DMS 273 (cell line): ENCODE data around the gene PKD1L1.
A peak's percentile ranks its signal among the peaks of the same experiment; 100 is the strongest.

Experiments
- DNase-seq: peaks from one replicate; lab custom pipeline; 2025; ENCODE audit not compliant: unreplicated experiment; lab: John Stamatoyannopoulos, UW

PKD1L1 gene

DNA sequence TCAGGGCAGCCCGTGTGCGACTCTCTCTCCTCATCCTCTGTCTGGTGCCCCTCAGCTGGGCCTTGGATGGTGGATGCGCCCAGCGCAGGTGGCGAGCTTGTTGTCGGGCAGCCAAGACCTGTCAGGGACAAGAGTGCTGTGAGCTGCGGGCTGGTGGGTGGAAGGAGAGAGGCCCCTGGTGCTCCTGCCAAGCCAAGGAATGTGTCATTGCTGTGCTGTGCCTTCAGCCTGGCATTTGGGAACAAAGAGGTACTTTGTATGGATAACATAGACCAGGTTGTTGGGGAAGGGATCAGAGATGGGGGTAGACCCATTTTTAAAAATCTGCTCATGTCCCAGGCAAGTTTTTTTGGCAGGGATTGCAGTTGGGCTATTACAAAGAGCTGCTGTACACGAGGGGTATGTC, 120.9 kb downstream of the PKD1L1 start:
- no peak for DNase-seq

DNA sequence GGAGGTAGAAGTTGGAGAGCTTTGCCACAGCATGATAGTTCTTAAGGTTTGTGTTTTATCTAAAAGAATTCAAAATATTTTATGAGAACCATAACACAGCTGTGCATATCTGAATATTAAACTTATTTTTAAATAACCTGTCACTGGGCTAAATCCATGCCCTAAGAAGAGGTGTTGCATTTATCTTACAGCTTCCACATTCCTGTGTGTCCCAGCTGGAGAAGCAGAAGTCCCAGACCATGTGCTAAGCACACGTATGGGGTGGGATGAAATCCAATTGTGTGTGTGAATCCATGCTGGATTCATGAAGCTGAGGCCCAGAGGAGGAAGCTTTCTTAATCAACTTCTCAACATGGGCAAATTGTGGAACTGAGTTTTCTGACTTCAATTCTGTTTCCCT, 121.5 kb downstream of the PKD1L1 start:
- DNase-seq = no peak

DNA sequence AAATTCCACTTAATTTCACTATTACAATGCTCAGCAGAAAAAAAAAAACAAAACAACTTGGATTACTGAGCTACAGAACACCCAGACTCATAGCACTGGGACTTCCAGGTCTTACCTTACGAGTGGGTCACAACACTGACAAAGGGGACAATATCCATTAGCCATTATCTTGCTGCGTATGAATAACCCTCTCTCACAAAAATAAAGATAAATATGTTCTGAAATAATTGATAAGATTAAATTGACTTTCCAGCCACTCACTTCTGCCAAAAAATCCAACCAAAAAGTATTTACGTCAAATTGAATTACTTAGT, 128.7 kb downstream of the PKD1L1 start:
- no peak for DNase-seq

DNA sequence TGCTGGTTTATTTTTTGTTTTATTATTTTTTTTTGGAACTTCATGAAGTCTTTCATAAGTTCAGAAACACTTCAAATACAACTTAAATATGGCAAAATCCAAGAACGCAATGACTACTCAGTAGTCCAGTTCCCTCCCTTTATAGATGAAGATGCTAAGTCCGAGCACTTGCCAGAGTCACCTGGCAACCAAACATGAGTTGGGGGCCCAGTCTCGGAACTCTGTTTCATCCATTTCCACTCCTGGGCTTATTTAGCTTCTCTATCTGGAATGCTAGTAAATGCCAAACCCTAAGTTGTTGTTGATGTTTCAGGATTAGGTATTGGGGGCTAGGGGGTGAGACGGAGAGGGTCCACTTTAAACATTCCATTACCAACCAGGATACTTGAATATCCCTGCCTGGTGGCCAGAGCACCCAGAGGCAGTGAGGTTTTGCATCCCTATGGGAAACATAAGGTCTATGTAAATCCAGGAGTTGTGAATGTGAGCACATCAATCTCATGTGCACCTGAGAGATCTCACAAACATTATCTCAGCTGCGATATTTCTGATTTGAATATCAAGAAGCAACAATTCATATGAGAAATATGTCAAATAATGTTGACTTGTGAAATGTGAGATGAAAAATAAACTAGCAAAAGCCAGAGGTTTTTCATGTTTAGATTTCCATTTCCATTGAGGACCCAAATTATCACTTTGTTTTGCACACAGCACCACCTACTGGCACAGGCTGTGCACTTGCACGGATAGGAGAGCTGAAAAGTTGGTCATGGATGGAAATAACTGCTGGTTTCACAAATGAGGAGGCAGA, 129.3 kb downstream of the PKD1L1 start:
- DNase-seq = peak; percentile 84

DNA sequence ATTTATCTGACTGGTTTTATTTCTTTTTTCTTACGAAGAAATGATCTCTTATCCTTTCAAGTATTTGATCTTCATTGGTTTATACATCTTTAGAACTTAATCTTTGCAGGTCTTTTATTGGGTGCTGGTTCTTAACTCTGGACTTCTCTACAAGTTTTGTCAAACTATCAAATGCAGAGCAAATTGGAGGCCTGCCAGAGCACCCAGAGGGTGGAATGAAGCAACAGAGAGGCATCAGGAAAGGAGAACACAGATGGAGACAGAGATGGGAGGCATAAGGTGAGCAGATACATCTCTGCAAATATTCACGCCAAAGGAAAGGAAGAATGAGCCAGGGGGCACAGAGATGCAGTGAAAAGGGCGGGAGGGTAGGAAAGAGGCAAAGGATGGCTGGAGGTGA, 130.3 kb downstream of the PKD1L1 start:
- no peak for DNase-seq

DNA sequence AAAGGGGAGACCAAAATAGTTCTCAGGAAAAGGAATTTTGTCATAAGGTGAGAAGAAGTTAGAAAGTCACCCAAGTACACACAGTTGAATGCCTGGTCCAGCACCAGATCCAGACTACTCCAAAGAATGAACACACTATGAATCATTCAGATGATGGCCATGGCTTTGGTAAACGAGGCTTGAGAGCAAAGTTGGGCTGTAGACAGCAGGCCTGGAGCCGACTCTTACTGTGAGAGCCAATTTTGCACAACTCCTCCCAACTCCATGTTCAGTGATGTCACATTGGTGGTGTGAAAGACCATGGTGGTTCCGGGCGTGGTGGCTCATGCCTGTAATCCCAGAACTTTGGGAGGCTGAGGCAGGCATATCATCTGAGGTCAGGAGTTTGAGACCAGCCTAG, 131.6 kb downstream of the PKD1L1 start:
- no peak for DNase-seq

DNA sequence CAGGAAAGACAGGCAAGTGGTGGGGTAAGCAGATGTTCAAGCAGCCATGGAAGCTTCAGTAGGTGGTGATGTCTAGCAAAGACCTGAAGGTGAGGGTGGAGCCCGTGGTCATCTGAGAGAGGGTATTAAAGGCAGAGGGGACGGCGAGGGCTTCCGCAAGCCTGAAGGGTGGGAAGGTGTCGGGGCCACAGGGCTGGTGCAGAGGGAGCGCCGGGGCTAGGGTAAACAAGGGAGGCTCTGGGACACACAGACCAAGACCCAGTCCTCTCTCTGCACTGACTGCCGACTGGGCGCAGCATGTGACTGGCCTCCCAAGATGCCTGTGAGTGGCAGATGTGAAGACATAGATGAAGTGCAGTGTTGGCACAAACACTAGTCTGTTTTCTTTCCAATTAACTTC, 132.4 kb downstream of the PKD1L1 start:
- no peak for DNase-seq

DNA sequence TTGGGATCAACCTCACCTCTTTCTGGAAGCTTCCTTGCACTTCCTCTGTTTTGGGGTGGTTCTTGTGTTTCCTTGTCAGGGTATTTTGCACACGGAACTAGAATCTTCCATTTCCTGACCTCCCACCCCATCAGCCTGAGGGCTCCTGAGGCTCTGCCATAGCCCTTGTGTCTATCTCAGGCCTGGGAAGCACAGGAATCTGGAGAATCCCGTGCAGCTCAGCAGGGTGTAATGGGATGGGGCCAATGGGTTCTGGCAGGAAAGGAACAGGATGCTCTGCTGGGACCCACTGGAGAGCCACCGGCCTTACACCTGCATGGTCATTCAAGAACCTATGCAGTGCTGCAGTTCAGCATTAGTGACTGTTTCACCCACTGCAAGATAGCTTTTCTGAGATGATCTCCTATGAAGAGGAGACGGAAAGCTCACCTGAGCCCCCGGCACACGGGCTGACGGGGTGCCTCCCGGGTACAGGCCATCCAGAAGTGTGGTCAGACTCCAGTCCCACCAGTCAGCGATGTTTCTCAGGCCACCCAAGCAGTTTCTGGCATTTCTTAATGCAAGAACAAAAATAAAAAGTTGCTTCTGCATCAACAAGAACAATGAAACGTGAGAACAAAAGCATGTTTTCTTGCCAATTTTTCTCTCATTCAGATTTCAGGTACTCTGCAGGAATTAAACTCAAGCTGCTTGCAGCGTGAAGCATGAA, 133.2 kb downstream of the PKD1L1 start:
- DNase-seq = no peak

DNA sequence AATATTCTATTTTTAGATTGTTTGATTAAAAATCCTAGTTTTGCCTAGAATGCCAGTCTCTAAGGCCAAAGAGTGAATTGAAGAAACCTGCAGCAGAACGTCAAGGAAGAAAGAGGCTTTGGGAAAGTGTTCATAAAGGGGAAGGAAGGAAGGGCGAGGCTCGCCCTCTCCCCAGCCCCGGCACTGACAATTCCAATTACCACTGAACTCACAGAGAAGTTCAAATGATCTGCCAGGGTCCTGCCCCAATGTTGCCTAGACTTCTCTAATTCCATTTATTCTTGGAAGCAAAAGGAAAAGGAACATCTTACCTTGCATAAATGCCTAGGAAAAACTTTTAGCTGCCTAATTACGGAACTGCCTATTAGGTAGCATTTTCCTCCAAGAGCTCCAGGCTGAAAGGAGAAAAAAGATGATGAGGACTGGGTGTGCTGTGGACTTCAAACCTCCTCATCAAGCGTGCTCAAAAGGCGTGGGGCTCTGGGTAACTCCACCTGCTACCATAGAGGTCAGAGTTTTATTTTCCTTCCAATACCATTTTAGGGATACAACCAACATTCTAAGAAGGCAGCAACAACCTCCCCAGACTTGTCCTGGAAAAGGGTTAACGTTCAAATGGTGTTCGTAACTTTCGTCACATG, 134.5 kb downstream of the PKD1L1 start:
- no peak for DNase-seq

DNA sequence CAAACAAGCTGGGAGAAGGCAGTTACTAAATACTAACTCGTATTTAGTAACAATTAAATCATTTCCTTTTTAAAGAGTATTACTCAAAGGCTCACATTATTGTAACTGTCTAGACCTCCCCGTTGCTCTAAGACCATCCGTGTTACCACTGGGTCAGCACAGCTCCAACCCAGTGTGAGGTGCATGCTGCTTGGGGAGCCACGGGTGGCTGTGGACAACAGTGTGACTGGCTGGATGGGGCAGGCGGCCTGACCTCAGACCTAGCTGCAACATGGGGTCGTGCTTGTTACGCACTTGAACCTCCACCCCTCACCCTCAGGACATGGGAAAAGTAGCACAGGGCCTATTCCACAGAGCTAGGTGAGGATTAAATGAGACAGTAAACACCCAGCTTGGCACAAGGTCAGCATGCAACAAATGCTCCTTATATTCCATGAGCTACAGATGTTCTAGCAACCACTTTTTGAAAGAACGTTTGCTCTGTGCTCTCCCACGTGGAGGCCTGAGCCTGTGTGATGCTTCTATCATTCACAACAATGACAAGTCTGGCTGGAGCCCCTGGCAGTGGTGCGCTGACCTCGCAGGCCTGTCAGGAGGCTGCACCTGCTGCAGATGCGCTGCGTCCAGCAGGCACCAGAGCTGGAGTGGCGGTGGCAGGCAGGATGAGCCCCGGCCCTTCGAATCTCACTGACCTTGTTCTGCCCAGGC, 135.7 kb downstream of the PKD1L1 start:
- DNase-seq = no peak

DNA sequence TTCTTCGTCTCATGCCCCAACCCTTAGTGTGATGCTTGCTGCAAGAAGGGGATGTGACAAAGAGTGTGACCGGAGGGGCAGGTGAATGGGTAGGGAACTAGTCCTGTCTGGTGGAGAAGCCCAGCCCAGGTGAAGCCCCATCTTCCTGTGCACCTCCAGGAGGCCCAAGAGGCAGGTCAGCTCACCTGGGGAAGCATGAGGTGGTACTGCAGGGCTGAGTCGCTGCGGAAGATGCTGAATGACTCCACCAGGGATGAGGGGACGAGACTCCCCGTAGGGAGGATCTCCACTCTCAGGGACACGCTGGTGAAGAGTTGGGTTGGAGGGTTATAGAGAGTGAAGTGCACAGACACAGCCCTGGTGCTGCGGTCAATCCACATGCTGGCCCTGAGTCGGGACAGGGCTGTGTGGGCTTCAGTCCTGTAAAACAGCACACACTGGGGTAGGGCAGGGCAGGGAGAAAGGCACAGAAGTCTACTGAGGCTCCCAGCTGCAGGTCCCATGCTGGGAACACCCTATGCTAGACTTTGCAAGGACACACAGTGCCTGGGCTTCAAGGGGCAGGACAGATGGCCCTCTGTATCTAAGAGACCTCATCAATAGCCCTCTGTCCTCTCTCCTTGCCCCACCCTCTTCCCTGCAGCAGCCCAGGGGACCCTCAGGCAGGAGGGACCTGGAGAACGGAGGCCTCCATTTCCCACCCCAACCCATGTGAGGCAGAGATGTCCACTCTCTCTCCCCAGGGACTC, 136.5 kb downstream of the PKD1L1 start:
- no peak for DNase-seq

DNA sequence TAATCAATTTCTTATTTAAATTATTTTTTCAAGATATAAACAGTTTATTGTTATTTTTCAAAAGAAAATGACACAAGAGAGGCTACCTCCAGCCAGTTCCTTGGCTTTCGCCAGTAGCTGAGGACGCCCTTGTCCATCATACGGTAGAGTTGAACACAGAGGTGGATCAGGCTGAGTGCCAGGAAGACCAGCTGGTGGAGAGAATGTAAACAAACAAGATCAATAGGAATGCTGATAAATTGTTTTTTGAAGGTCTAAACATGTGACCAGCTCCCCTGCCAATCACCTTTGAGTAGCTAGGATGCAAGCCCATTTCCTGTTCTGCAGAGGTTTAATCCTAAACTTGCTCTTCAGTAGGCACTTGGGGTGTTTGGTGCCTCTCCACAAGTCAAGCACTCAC, 138.9 kb downstream of the PKD1L1 start:
- no peak for DNase-seq

DNA sequence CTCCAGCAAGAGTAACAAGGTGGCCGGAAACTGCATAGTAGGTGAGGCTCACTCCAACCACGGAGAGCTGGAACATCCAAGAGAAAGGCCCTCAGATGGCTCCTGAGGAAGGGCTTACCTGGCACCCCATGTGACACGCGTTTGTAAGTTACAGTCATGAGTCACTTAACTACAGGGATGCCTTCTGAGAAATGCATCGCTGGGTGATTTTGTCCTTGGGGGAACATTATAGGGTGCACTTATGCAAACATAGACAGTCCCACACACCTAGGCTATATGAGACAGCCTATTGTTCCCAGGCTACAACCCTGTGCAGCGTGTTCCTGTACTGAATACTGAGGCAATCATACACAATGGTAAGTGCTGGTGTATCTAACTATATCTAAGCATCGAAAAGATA, 139.9 kb downstream of the PKD1L1 start:
- no peak for DNase-seq

DNA sequence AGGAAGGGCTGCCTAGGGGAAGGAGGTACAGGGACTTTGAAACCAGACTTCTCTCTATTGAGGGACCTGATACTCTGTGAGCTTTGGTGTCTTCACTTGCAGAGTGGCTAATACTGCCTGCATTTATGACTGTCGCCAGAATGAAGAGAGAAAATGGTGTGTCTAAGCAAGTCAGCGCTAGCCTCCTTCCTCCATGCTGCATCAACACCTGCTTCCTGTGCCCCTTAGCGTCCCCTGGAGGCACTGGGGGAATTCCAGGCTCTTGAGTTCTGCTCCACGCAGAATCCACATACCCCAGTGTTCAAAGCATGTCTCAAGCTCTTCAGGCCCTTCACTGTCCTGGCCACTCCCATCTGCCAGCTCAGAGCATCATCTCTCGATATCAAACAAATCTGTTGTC, 140.5 kb downstream of the PKD1L1 start:
- no peak for DNase-seq

DNA sequence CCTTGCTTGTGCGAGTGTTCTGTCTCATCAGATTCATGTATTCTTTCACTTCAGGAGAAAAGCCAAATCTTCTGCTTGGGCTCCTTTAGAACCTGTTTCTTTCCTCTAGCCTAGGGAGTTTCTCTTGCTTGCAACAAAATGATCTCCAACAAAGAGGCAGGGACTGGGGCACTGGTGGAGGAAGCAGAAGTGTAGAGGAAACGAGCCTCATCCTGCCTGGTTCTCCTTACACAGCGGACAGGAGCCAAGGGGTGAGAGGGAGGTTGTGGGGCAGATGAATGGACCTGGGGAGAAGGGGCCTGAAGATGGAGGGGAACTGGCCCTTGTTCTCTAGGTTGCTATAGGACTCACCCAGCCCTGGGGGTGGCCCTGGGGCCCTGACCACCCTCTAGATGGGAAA, 141.1 kb downstream of the PKD1L1 start:
- DNase-seq = no peak

DNA sequence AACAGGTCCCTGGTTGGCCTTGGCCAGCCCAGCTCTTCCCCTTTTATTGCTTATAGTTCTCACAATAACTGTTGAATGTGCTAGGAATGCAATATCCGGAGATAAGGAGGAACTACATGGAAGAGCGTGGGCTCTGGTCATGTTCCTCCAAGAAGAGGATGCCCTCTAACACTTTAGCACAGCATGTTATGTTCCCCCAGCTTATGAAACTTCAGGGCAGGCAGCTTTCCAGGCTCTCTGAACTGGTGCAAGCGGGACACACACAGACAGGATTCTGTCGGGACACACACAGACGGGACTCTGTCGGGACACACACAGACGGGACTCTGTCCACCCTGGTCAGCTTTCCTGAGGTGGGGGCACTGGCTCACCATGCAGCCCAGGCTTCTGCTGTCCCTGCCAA, 141.6 kb downstream of the PKD1L1 start:
- no peak for DNase-seq

DNA sequence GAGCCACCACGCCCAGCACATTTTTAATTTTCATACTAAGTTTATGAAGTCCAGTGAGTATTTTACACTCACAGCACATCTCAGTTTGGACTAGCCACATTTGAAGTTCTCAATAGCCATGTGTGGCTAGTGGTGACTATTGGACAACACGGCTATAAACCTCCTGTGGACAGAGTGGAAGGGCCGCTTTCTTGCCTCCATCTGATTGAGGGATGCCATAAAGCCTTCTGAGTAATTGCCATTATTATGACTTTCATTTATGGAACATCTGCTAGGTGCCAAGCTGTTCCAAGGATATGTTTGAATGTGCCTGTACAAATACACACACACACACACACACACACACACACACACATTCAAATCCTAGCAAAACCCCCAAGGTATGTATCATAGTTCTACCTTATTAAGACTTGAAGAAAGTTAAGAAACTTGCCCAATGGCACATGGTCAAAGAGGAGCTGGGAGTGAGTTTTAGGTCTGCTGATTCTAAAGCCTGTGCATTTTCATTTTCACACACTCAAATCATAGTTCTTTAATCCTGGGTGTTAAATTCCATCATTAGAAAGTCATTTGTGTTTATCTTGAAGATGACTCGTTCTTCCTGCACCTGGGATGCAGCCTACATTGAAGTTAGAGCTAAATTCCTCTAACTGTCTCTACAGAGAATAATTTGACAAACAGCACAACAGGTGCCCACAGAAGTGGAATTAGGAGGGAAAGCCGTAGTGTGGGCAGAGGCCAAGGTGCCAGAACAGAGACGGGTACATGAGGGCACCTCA, 143.3 kb downstream of the PKD1L1 start:
- peak; percentile 32 for DNase-seq

DNA sequence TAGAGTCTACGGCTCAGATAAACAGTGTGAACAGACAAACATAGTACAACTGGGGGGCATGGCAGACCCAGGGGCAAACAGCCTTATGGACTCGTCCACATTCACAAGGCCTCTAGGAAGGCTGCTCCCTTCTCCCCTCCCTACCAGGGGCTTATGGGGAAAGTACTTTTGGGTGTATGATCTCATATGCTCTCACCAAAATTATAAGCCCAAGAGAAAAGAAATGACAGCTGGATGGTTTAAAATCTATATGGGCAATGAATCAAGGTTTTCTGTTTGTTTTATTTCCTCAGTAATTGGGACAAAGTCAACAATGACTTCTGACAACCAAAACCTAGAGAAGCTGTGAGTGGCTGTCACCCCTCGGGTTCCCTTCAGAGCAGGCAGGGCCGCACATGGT, 144.4 kb downstream of the PKD1L1 start:
- no peak for DNase-seq

DNA sequence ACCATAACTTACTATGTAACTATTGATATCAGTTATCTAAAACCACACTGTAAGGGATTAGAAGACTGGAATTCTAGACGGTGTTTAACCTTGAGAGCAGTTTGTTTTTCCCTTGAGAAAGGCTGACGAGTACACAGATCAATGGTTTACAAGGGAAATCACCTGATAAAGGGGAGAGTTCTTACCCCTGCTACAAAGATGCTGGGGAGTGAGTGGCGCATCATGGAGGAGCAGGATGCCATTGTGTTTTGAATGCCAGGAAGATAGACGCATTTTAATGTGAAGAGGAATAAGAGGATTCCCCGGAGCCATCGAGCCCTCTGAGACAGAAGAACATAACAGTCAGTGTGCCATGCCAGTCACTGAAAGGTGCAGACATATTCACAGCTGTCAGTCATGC, 145.2 kb downstream of the PKD1L1 start:
- DNase-seq = no peak

DNA sequence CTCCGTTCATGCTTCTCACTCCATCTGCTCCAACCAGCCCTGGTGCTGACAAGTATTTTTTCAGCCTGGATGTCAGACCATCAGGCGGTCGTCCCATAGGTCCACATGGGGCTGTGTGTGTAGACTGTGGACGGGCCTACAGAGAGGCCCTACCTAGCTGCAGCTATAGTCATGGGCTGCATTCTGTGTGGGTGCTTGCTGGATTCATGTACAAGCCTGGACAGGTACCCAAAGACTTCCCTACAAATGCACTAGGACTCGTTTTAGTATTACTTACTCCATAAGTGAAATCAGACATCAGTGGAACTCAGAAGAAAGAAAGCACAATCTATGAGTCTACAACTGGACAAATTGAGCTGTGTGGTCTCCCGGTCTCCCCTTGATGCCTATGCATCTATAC, 146.8 kb downstream of the PKD1L1 start:
- no peak for DNase-seq
